ENCODE results near the gene SINHCAF.
"Not testable (repeated sequence)": the region's sequence is repeated elsewhere in the genome, so short reads cannot be mapped to it uniquely, and the experiment has no call there.

Gene SINHCAF

DNA sequence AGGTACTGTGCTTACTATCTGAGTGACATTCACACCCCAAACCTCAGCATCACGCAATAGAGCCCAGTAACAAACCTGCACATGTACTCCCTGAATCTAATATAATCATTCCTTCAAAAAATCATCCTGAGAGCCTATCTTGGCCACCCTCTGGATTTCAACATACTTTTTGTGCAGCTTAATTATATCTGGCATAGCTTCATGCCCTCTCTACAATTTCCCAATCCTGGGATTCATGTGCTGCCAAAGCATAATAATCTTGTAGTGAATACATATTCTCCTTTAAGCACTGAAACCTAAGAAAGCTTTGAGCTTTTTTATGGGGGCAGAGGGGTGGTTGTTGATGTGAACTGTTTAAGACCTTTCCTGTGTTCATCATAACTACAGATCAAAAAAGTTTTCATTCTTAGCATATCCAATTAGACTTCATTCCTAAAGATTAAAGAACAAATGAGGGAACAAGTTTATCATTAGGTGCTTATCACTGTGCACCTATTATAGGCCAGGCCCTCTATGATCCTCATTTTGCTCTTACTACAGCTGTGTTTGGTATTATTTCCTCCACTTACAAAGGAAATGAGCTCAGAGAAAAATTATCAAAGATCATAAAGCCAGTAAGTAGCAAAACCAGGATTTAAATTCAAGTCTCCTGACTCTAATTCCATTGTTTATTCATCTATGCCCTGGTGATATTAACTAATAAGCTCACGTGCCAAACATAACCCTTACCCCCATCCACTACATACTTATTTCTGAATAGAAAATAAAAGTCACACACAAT, 51.2 kb downstream of the SINHCAF start:
- no peak overlapping the region for H3K4me3 ChIP-seq (ENCODE audit: low read depth, low read length)
- TF ChIP-seq MYC (IDR thresholded peaks at IDR 0.05; ENCODE audit: low read depth, low read length) (no peak), CTCF (IDR thresholded peaks at IDR 0.05; ENCODE audit: low read depth, low read length) (no peak), POLR2A (IDR thresholded peaks at IDR 0.05; ENCODE audit: extremely low read depth, insufficient read length) (no peak)
- TF ChIP-seq, protein P1, sequence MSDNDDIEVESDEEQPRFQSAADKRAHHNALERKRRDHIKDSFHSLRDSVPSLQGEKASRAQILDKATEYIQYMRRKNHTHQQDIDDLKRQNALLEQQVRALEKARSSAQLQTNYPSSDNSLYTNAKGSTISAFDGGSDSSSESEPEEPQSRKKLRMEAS (IDR thresholded peaks at IDR 0.05; ENCODE audit: low read depth, low read length), result no peak
- DNase-seq (ENCODE audit: low read depth), result no peak

DNA sequence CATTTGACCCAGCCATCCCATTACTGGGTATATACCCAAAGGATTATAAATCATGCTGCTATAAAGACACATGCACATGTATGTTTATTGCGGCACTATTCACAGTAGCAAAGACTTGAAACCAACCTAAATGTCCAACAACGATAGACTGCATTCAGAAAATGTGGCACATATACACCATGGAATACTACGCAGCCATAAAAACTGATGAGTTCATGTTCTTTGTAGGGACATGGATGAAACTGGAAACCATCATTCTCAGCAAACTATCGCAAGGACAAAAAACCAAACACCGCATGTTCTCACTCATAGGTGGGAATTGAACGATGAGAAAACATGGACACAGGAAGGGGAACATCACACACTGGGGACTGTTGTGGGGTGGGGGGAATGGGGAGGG, 52.2 kb downstream of the SINHCAF start:
- H3K4me3 ChIP-seq (ENCODE audit: low read depth, low read length); DNase-seq (ENCODE audit: low read depth): not testable (repeated sequence)

- no peak for TF ChIP-seq MYC (IDR thresholded peaks at IDR 0.05; ENCODE audit: low read depth, low read length)
- no peak for TF ChIP-seq CTCF (IDR thresholded peaks at IDR 0.05; ENCODE audit: low read depth, low read length)
- TF ChIP-seq POLR2A (IDR thresholded peaks at IDR 0.05; ENCODE audit: extremely low read depth, insufficient read length), result no peak
- TF ChIP-seq, protein P1 (IDR thresholded peaks at IDR 0.05; ENCODE audit: low read depth, low read length), result no peak
- DNase-seq (ENCODE audit: low read depth), result no peak
- no peak overlapping the region for H3K4me3 ChIP-seq (ENCODE audit: low read depth, low read length)
These were observed 53.2 kb downstream of the SINHCAF start for GRCh38 chr12:31272607-31273225.

DNA sequence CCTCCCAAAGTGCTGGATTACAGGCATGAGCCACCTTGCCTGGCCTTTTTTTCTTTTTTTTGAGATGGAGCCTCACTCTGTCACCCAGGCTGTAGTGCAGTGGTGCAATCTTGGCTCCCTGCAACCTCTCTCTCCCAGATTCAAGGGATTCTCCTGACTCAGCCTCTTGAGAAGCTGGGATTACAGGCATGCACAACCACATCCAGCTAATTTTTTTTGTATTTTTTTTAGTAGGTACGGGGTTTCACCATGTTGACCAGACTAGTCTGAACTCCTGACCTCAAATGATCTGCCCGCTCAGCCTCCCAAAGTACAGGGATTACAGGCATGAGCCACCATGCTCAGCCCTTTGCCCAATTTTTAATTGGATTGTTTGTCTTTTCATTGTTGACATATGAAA, 58.0 kb downstream of the SINHCAF start:
- DNase-seq (ENCODE audit: low read depth), result no peak
- TF ChIP-seq MYC (IDR thresholded peaks at IDR 0.05; ENCODE audit: low read depth, low read length) (no peak), POLR2A (IDR thresholded peaks at IDR 0.05; ENCODE audit: extremely low read depth, insufficient read length) (no peak), CTCF (IDR thresholded peaks at IDR 0.05; ENCODE audit: low read depth, low read length) (no peak)
- TF ChIP-seq, protein P1 (IDR thresholded peaks at IDR 0.05; ENCODE audit: low read depth, low read length), result no peak
- H3K4me3 ChIP-seq (ENCODE audit: low read depth, low read length), result no peak overlapping the region

- DNase-seq (ENCODE audit: low read depth), result no peak
- TF ChIP-seq, protein P1 (IDR thresholded peaks at IDR 0.05; ENCODE audit: low read depth, low read length), result no peak
- TF ChIP-seq POLR2A (IDR thresholded peaks at IDR 0.05; ENCODE audit: extremely low read depth, insufficient read length) (no peak), CTCF (IDR thresholded peaks at IDR 0.05; ENCODE audit: low read depth, low read length) (no peak), MYC (IDR thresholded peaks at IDR 0.05; ENCODE audit: low read depth, low read length) (no peak)
- no peak overlapping the region for H3K4me3 ChIP-seq (ENCODE audit: low read depth, low read length)
These were observed 60.2 kb downstream of the SINHCAF start for GRCh38 chr12:31265722-31266121.

DNA sequence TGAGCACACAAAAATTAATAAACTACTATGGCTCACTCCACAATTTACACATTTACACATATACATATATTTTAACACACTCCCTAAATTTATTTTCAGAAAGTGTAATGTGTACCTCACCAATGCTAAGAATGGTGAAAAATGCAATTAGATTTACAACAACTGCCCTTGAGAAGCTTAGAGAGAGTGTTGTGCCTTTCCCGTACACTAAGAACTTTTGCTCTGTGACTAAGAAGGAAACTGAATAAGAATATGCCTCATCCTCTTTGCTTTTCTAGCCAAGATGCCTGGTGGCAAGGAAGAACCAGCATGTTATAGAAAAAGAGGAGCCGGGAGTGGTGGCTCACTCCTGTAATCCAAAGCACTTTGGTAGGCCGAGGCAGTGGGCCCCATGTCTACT, 62.3 kb downstream of the SINHCAF start:
- no peak for DNase-seq (ENCODE audit: low read depth)
- TF ChIP-seq, protein P1 (IDR thresholded peaks at IDR 0.05; ENCODE audit: low read depth, low read length), result no peak
- TF ChIP-seq MYC (IDR thresholded peaks at IDR 0.05; ENCODE audit: low read depth, low read length) (no peak), POLR2A (IDR thresholded peaks at IDR 0.05; ENCODE audit: extremely low read depth, insufficient read length) (no peak), CTCF (IDR thresholded peaks at IDR 0.05; ENCODE audit: low read depth, low read length) (no peak)
- no peak overlapping the region for H3K4me3 ChIP-seq (ENCODE audit: low read depth, low read length)

Measured in NB4 (cell line).